Thoracic aorta (tissue), 2 donors: Measurements from ENCODE around the gene LCN6. TPM values are rescaled to one million over a fixed set of nuclear protein-coding genes. Genes with fewer than 3 reads are reported as not detected.
"Not testable (repeated sequence)": the region's sequence is repeated elsewhere in the genome, so short reads cannot be mapped to it uniquely, and the experiment has no call there.

ENCODE experiments used
- ATAC-seq: fragments of 150-250 bp; one replicate; pipeline ENCODE4 v1.8.0; 2017; ENCODE audit warnings: low read depth; ENCODE audit not compliant: insufficient number of reproducible peaks, low FRiP score
- DNase-seq: peaks from one replicate; pipeline ENCODE4 v3.0.0-alpha.2; 2020; ENCODE audit warnings: low spot score
- H3K27ac ChIP-seq, 2 donors: fragments of 200-600 bp; sonication (generic); 1 replicate in 1 of 2; 2 replicates in 1 of 2; pipeline ENCODE4 v1.5.1; 2016; ENCODE audit warnings: mild to moderate bottlenecking in 2 of 2, moderate library complexity in 2 of 2
- H3K27me3 ChIP-seq: fragments of 200-600 bp; sonication (generic); replicated peaks from 2 replicates; pipeline ENCODE4 v1.6.0; 2016; ENCODE audit warnings: mild to moderate bottlenecking; ENCODE audit not compliant: insufficient read depth
- H3K36me3 ChIP-seq: fragments of 200-600 bp; sonication (generic); one replicate; pipeline ENCODE4 v1.5.1; 2016
- H3K4me1 ChIP-seq, 2 donors: fragments of 200-600 bp; sonication (generic); 1 replicate in 1 of 2; 2 replicates in 1 of 2; pipeline versions ENCODE4 v1.5.1 to v1.6.0; 2016; ENCODE audit warnings: low read depth in 2 of 2, mild to moderate bottlenecking in 1 of 2; ENCODE audit not compliant: control insufficient read depth in 1 of 2
- H3K4me3 ChIP-seq: fragments of 200-600 bp; sonication (generic); 2 replicates; pipeline ENCODE4 v1.5.1; 2016; ENCODE audit warnings: mild to moderate bottlenecking
- H3K9me3 ChIP-seq: fragments of 200-600 bp; sonication (generic); 2 replicates; pipeline ENCODE4 v1.5.1; 2016
- total RNA-seq, 2 donors: library from RNA; depleted of rRNA; stranded (reverse); fragments of >200 nt; gene quantifications; one replicate each; pipeline versions ENCODE4 v1.1.0 to v1.2.3, GENCODE V29; 2016
- TF ChIP-seq, protein P1 (sequence below): fragments of 200-600 bp; sonication (generic); IDR thresholded peaks from one replicate; pipeline ENCODE4 v1.5.1; 2019; ENCODE audit warnings: antibody characterized with exemption

The LCN6 gene, protein sequence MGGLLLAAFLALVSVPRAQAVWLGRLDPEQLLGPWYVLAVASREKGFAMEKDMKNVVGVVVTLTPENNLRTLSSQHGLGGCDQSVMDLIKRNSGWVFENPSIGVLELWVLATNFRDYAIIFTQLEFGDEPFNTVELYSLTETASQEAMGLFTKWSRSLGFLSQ
- total RNA-seq: 10 to 100 TPM in 1 of 2 donors, 1 to 10 TPM in 1; 4.5 to 25.3 TPM

DNA sequence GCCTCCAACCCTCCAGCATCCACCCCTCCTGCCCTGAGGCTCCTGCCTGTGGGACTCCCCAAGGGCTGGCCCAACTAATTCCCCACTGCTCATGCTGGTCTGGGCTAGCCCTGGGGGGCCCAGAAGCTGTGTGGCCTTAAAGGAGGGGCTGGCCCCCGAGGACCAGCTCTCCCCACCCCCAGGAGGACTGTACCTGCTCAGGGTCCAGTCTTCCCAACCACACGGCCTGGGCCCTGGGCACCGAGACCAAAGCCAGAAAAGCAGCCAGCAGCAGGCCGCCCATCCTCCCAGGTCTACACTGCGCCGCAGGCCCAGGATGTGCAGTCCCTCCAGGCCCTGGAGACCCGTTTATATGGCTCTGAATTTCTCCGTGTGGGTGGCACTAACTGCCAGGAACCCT is at the start of gene LCN6:
LCN6 (minus strand) TSS at position 325 of the 400 bp plus-strand sequence; CDS start at position 283, 42 bp downstream.
- Histone ChIP-seq H3K36me3 (no peaks in the 10 kb centered on the region), H3K4me1 (no peaks in the 10 kb centered on the region), H3K27ac (no peak within 1 kb of the TSS), H3K4me3 (no peak within 1 kb of the TSS), H3K9me3 (peaks cover 11% of the 10 kb centered on the region), H3K27me3 (no peaks in the 10 kb centered on the region)
- ATAC-seq (no peak), DNase-seq (no peak)
- TF ChIP-seq, protein P1, sequence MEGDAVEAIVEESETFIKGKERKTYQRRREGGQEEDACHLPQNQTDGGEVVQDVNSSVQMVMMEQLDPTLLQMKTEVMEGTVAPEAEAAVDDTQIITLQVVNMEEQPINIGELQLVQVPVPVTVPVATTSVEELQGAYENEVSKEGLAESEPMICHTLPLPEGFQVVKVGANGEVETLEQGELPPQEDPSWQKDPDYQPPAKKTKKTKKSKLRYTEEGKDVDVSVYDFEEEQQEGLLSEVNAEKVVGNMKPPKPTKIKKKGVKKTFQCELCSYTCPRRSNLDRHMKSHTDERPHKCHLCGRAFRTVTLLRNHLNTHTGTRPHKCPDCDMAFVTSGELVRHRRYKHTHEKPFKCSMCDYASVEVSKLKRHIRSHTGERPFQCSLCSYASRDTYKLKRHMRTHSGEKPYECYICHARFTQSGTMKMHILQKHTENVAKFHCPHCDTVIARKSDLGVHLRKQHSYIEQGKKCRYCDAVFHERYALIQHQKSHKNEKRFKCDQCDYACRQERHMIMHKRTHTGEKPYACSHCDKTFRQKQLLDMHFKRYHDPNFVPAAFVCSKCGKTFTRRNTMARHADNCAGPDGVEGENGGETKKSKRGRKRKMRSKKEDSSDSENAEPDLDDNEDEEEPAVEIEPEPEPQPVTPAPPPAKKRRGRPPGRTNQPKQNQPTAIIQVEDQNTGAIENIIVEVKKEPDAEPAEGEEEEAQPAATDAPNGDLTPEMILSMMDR: no peak

DNA sequence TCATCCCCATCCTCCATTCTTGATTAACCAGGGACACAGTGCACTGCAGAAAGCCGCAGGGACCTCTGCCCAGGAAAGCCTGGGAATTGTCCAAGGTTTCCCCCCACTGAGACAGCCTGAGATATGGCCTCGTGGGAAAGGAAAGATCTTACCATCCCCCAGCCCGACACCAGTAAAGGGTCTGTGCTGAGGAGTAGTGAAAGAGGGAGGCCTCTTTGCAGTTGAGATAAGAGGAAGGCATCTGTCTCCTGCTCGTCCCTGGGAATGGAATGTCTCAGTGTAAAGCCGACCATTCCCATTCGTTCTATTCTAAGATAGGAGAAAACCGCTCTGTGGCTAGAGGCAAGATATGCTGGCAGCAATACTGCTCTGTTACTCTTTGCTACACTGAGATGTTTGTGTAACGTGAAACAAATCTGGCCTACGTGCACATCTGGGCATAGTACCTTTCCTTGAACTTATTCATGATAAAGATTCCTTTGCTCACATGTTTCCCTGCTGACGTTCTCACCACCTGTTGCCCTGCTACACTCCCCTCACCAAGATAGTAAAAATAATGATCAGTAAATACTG is 48.5 kb upstream of the LCN6 start:
- not testable (repeated sequence) for H3K9me3 ChIP-seq, H3K4me3 ChIP-seq, H3K36me3 ChIP-seq, H3K27me3 ChIP-seq, H3K27ac ChIP-seq, ATAC-seq, DNase-seq
- H3K4me1 ChIP-seq: peaks cover 14 to 22% of the 10 kb centered on the region in 2 donors

DNA sequence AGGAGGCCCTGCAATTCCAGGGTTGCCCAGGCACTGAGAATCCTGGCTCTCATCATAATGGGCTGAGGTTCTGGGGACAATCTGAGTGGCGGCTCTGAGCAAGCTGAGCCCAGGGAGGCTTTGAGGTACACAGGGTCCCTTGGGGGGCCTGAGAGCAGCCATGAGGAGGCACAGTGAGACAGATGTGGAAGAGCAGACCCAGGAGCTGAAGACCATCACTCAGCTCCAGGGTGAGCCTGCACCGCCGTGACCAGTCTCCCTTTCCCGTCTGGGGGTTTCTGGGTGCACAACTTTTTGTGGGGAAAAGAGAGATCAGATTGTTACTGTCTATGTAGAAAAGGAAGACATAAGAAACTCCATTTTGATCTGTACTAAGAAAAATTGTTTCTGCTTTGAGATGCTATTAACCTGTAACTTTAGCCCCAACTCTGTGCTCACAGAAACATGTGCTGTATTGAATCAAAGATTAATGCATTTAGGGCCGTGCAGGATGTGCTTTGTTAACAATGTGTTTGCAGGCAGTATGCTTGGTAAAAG is 48.0 kb upstream of the LCN6 start, which contains the start of gene CCDC183:
CCDC183 (plus strand) TSS at position 101 of the 537 bp plus-strand sequence; CDS start at position 161, 60 bp downstream.
- Histone ChIP-seq H3K36me3 (no peaks in the 10 kb centered on the region), H3K4me3 (no peak within 1 kb of the TSS), H3K27me3 (peaks cover 7% of the 10 kb centered on the region), H3K9me3 (no peaks in the 10 kb centered on the region), H3K27ac (no peak within 1 kb of the TSS), H3K4me1 (peaks cover 16 to 25% of the 10 kb centered on the region in 2 donors)
- ATAC-seq (no peak), DNase-seq (no peak)
- TF ChIP-seq, protein P1: no peak

DNA sequence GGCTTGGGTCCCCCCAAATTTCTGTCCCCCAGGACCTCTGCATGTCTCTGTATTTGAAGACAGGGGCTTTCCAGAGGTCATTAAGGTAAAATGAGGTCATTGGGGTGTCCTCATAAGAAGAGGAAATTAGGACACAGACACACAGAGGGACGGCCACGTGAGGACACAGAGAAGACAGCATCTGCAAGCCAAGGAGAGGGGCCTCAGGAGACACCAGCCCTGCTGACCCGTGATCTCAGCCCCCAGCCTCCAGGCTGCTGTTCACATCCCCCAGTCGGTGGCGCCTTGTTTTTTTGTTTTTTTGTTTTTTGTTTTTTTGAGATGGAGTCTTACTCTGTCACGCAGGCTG is 46.6 kb upstream of the LCN6 start:
- H3K27ac ChIP-seq: no peak overlapping the region
- H3K4me1 ChIP-seq: peaks cover 8 to 21% of the 10 kb centered on the region in 2 donors
- H3K36me3 ChIP-seq: no peaks in the 10 kb centered on the region
- TF ChIP-seq, protein P1: no peak
- DNase-seq (no peak), ATAC-seq (no peak)
- H3K9me3 ChIP-seq: no peaks in the 10 kb centered on the region
- no peaks in the 10 kb centered on the region for H3K27me3 ChIP-seq
- no peak overlapping the region for H3K4me3 ChIP-seq

DNA sequence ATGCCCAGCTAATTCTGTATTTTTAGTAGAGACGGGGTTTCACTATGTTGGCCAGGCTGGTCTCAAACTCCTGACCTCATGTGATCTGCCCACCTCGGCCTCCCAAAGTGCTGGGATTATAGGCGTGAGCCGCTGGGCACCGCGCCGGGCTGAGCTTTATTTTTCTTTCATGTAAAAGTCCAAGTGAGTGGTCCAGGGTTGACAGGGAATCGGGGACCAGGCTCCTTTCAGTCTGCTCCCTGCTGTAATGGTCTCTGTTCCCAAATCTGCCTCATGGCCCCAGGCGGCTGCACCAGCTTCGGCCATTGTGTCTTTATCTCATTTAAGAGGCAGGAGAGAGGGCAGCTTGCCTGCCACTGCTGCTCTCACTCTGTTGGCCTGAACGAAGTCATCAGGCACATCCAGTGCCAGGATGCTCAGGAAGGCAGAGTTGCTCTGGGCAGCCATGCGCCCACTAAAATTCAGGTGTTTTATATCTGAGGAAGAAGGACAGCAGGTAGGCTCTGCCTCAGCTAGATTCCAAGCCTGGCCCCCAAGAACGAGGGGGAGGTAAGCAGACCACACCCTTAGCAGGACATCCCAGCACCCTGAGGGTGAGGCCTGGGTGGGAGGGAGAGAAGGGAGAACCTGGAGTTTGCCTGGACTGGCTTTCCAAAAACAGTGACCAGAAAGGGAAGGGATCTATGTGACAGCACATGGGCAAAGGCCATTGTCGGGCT is 46.1 kb upstream of the LCN6 start:
- no peak for ATAC-seq
- H3K36me3 ChIP-seq: no peaks in the 10 kb centered on the region
- TF ChIP-seq, protein P1: no peak
- no peak for DNase-seq
- H3K4me3 ChIP-seq: no peak overlapping the region
- H3K9me3 ChIP-seq: no peaks in the 10 kb centered on the region
- H3K27ac ChIP-seq: no peak overlapping the region
- no peaks in the 10 kb centered on the region for H3K27me3 ChIP-seq
- peaks cover 4 to 16% of the 10 kb centered on the region in 2 donors for H3K4me1 ChIP-seq
